ENCODE data around the gene MCCC1. TPM values are rescaled to one million over a fixed set of nuclear protein-coding genes. Genes with fewer than 3 reads are reported as not detected.

The MCCC1 gene
- polyA plus RNA-seq, 4 donors, result 52.5 to 75.5 (median 61.8) TPM

- no peak for DNase-seq (ENCODE audit: low read depth in 4 of 4, low spot score in 2 of 4)
Measured at GRCh38 chr3:183058351-183058750, 40.9 kb downstream of the MCCC1 start.

GRCh38 chr3:183050706-183051105 is 48.6 kb downstream of the MCCC1 start:
- DNase-seq (ENCODE audit: low read depth in 4 of 4, low spot score in 2 of 4), result no peak

- no peak for DNase-seq (ENCODE audit: low read depth in 4 of 4, low spot score in 2 of 4)
Measured at GRCh38 chr3:183046883-183047282, 52.4 kb downstream of the MCCC1 start.

GRCh38 chr3:183044547-183045229 is 54.6 kb downstream of the MCCC1 start:
- no peak for DNase-seq (ENCODE audit: low read depth in 4 of 4, low spot score in 2 of 4)

- no peak for DNase-seq (ENCODE audit: low read depth in 4 of 4, low spot score in 2 of 4)
Measured at GRCh38 chr3:183038757-183039156, 60.5 kb downstream of the MCCC1 start.

GRCh38 chr3:183038221-183038620 is 61.1 kb downstream of the MCCC1 start:
- peak in 1 of 4 donors; percentile 6 for DNase-seq (ENCODE audit: low read depth in 4 of 4, low spot score in 2 of 4)

GRCh38 chr3:183033746-183034145 is 65.5 kb downstream of the MCCC1 start:
- DNase-seq (ENCODE audit: low read depth in 4 of 4, low spot score in 2 of 4), result no peak

GRCh38 chr3:183032880-183033555 is 66.3 kb downstream of the MCCC1 start:
- no peak for DNase-seq (ENCODE audit: low read depth in 4 of 4, low spot score in 2 of 4)

- no peak for DNase-seq (ENCODE audit: low read depth in 4 of 4, low spot score in 2 of 4)
Measured at GRCh38 chr3:183031826-183032225, 67.5 kb downstream of the MCCC1 start.

GRCh38 chr3:183028416-183028815 is 70.9 kb downstream of the MCCC1 start:
- no peak for DNase-seq (ENCODE audit: low read depth in 4 of 4, low spot score in 2 of 4)

GRCh38 chr3:183027276-183027675 is 72.0 kb downstream of the MCCC1 start:
- no peak for DNase-seq (ENCODE audit: low read depth in 4 of 4, low spot score in 2 of 4)

- DNase-seq (ENCODE audit: low read depth in 4 of 4, low spot score in 2 of 4), result no peak
Measured at GRCh38 chr3:183022936-183023516, 76.3 kb downstream of the MCCC1 start.

GRCh38 chr3:183018421-183019192 is 80.7 kb downstream of the MCCC1 start:
- DNase-seq (ENCODE audit: low read depth in 4 of 4, low spot score in 2 of 4), result no peak

GRCh38 chr3:183015185-183015584 is 84.1 kb downstream of the MCCC1 start:
- DNase-seq (ENCODE audit: low read depth in 4 of 4, low spot score in 2 of 4), result no peak

GRCh38 chr3:183013856-183014255 is 85.4 kb downstream of the MCCC1 start:
- no peak for DNase-seq (ENCODE audit: low read depth in 4 of 4, low spot score in 2 of 4)

GRCh38 chr3:183013074-183013473 is 86.2 kb downstream of the MCCC1 start:
- DNase-seq (ENCODE audit: low read depth in 4 of 4, low spot score in 2 of 4), result no peak

GRCh38 chr3:183008800-183009199 is 90.5 kb downstream of the MCCC1 start:
- DNase-seq (ENCODE audit: low read depth in 4 of 4, low spot score in 2 of 4), result no peak

GRCh38 chr3:183008303-183008702 is 91.0 kb downstream of the MCCC1 start:
- no peak for DNase-seq (ENCODE audit: low read depth in 4 of 4, low spot score in 2 of 4)

GRCh38 chr3:183006396-183007002 is 92.8 kb downstream of the MCCC1 start:
- no peak for DNase-seq (ENCODE audit: low read depth in 4 of 4, low spot score in 2 of 4)

- no peak for DNase-seq (ENCODE audit: low read depth in 4 of 4, low spot score in 2 of 4)
Measured at GRCh38 chr3:182999767-183000166, 99.5 kb downstream of the MCCC1 start.
